ENCODE measurements around the gene PDE4B. TPM values are rescaled to one million over a fixed set of nuclear protein-coding genes. Genes with fewer than 3 reads are reported as not detected.

PDE4B gene
- 2.4 TPM for total RNA-seq

- peak; percentile 29 for ATAC-seq
- no peak for DNase-seq (ENCODE audit: low spot score)
These were observed at the start of gene PDE4B for GRCh38 chr1:65792669-65793358. TSS of gene PDE4B (plus strand) at chr1:65792895.

GRCh38 chr1:65744731-65745130 is 48.0 kb upstream of the PDE4B start:
- no peak for ATAC-seq
- no peak for DNase-seq (ENCODE audit: low spot score)

- ATAC-seq: no peak
- DNase-seq (ENCODE audit: low spot score): no peak
These were observed 40.7 kb upstream of the PDE4B start for GRCh38 chr1:65751961-65752360.

GRCh38 chr1:65756616-65757015 is 36.1 kb upstream of the PDE4B start:
- no peak for DNase-seq (ENCODE audit: low spot score)
- ATAC-seq: no peak

GRCh38 chr1:65757531-65757930 is 35.2 kb upstream of the PDE4B start:
- ATAC-seq: peak; percentile 36
- DNase-seq (ENCODE audit: low spot score): no peak

- ATAC-seq (peak; percentile 86), DNase-seq (ENCODE audit: low spot score) (no peak)
These were observed 34.6 kb upstream of the PDE4B start for GRCh38 chr1:65758128-65758527.

GRCh38 chr1:65759516-65759915 is 33.2 kb upstream of the PDE4B start:
- ATAC-seq: no peak
- no peak for DNase-seq (ENCODE audit: low spot score)

- no peak for DNase-seq (ENCODE audit: low spot score)
- no peak for ATAC-seq
These were observed 30.4 kb upstream of the PDE4B start for GRCh38 chr1:65762081-65762862.

- ATAC-seq (no peak), DNase-seq (ENCODE audit: low spot score) (no peak)
These were observed 28.6 kb upstream of the PDE4B start for GRCh38 chr1:65764052-65764451.

- ATAC-seq (no peak), DNase-seq (ENCODE audit: low spot score) (no peak)
These were observed 27.1 kb upstream of the PDE4B start for GRCh38 chr1:65765631-65766030.

- no peak for ATAC-seq
- DNase-seq (ENCODE audit: low spot score): no peak
These were observed 23.1 kb upstream of the PDE4B start for GRCh38 chr1:65769636-65770035.

GRCh38 chr1:65772607-65773006 is 20.1 kb upstream of the PDE4B start:
- DNase-seq (ENCODE audit: low spot score) (no peak), ATAC-seq (no peak)

- no peak for ATAC-seq
- DNase-seq (ENCODE audit: low spot score): no peak
These were observed 19.1 kb upstream of the PDE4B start for GRCh38 chr1:65773391-65774123.

GRCh38 chr1:65788762-65789161 is 3.9 kb upstream of the PDE4B start:
- no peak for ATAC-seq
- DNase-seq (ENCODE audit: low spot score): no peak

- DNase-seq (ENCODE audit: low spot score): no peak
- peak; percentile 24 for ATAC-seq
These were observed 1.3 kb upstream of the PDE4B start for GRCh38 chr1:65791396-65791795.

GRCh38 chr1:65791801-65792668 is 660 bp upstream of the PDE4B start:
- ATAC-seq: no peak
- DNase-seq (ENCODE audit: low spot score): no peak

GRCh38 chr1:65793359-65793732 is 651 bp downstream of the PDE4B start:
- ATAC-seq (no peak), DNase-seq (ENCODE audit: low spot score) (no peak)

- ATAC-seq (no peak), DNase-seq (ENCODE audit: low spot score) (no peak)
These were observed 2.6 kb downstream of the PDE4B start for GRCh38 chr1:65795311-65795710.

GRCh38 chr1:65799601-65800000 is 6.9 kb downstream of the PDE4B start:
- ATAC-seq (no peak), DNase-seq (ENCODE audit: low spot score) (no peak)

GRCh38 chr1:65804584-65804983 is 11.9 kb downstream of the PDE4B start:
- no peak for ATAC-seq
- no peak for DNase-seq (ENCODE audit: low spot score)

GRCh38 chr1:65812065-65812464 is 19.4 kb downstream of the PDE4B start:
- peak; percentile 63 for ATAC-seq

More at GRCh38 chr1:65812065-65812464, 19.4 kb downstream of the PDE4B start:
- DNase-seq (ENCODE audit: low spot score): no peak

All from left lobe of liver (tissue), 2 donors.